Mucosa of descending colon (tissue), 3 donors: Measurements from ENCODE around the gene COMMD9. TPM values are rescaled to one million over a fixed set of nuclear protein-coding genes. Genes with fewer than 3 reads are reported as not detected.

ENCODE experiments used
- ATAC-seq: fragments of 200-7000 bp; cut with Tn5 transposase; one replicate; pipeline ENCODE4 v1.9.1; 2020; ENCODE audit warnings: mild to moderate bottlenecking, moderate library complexity
- DNase-seq, 3 donors: peaks; one replicate each; pipeline ENCODE4 v3.0.0-alpha.2; 2020
- H3K36me3 ChIP-seq: fragments of 200-600 bp; one replicate; pipeline ENCODE4 v1.8.0; 2021; ENCODE audit warnings: low read depth, mild to moderate bottlenecking
- H3K4me1 ChIP-seq: fragments of 200-600 bp; one replicate; pipeline ENCODE4 v1.8.0; 2021; ENCODE audit warnings: low read depth, mild to moderate bottlenecking
- H3K4me3 ChIP-seq: fragments of 200-600 bp; one replicate; pipeline ENCODE4 v1.8.0; 2021; ENCODE audit warnings: mild to moderate bottlenecking
- H3K9me3 ChIP-seq: fragments of 200-600 bp; one replicate; pipeline ENCODE4 v1.8.0; 2021; ENCODE audit warnings: mild to moderate bottlenecking
- intact Hi-C, 2 donors: fragments of 100-400 bp; cut with DNase I in 1 of 2; cut with micrococcal nuclease in 1 of 2; formaldehyde crosslinking; loops; one replicate each; pipeline versions ENCODE4 v1.11.0 to v1.11.1; 2022; cut with DNase I, micrococcal nuclease
- total RNA-seq, 3 donors: library from RNA; stranded (reverse); fragmentation: NEBNext Ultra II Directional in 2 of 3; extraction: Animal tissue kit (Norgen Biotek cat#: 25700) in 2 of 3; gene quantifications; one replicate each; pipeline versions ENCODE4 v1.2.1 to v1.2.4, GENCODE V29; 2021 to 2023
- TF ChIP-seq, protein P1 (sequence below): fragments of 200-600 bp; IDR thresholded peaks from one replicate; pipeline ENCODE4 v1.8.0; 2022; ENCODE audit warnings: antibody characterized with exemption, mild to moderate bottlenecking
- donor health status: DM: no; HTN: no; CAD: no; lungs with moderate emphysema.
- donor health status: DM: no; HTN: no; CAD: no.
- donor health status: DM: no; HTN: yes; CAD: no.

The COMMD9 gene
- total RNA-seq, 3 donors from 2014 or later = 35.4 to 64.0 (median 40.8) TPM

DNA sequence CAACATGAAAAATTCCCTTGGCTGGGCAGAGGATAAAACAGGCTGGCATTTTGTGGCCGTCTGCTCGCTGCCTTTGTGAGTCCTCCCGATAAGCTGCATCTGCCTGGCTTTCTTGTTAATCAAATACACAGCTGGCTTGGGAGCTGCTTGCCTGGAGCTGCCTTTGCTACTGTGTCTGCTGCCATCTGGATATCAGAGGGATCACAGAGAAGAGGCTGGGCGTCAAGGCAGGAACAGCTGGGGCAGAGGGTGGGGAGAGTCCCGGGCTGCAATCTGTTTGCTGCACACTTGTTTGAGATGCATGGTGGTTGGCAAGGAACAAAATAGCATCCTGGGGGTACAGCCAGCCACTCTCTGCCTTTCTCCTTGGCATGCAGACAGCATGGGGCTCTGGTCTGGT, 36.0 kb downstream of the COMMD9 start:
- no peaks in the 10 kb centered on the region for H3K4me1 ChIP-seq
- intact Hi-C loops = no loop called here
- no peak for ATAC-seq

DNA sequence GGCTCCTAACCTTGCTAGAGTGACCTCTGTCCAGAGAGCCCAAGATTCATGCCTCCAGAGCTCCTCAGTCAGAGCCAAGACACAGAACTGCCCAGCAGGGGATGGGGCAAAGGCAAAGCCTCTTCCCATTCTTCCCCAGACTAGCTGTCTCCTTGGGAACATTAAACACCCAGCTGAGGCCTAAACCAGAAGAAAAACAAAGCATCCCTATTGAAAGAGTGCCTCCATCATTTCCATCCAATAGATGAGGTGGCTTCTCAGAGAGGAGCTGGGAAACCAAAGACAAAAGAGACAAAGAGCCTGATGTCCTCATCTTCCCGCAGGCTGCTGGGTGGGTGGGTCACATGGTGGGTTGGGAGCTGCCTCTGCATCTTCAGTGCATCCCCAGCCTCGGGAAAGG, 37.4 kb downstream of the COMMD9 start:
- ATAC-seq (no peak), DNase-seq (no peak)
- intact Hi-C loops = no loop called here
- TF ChIP-seq, protein P1, sequence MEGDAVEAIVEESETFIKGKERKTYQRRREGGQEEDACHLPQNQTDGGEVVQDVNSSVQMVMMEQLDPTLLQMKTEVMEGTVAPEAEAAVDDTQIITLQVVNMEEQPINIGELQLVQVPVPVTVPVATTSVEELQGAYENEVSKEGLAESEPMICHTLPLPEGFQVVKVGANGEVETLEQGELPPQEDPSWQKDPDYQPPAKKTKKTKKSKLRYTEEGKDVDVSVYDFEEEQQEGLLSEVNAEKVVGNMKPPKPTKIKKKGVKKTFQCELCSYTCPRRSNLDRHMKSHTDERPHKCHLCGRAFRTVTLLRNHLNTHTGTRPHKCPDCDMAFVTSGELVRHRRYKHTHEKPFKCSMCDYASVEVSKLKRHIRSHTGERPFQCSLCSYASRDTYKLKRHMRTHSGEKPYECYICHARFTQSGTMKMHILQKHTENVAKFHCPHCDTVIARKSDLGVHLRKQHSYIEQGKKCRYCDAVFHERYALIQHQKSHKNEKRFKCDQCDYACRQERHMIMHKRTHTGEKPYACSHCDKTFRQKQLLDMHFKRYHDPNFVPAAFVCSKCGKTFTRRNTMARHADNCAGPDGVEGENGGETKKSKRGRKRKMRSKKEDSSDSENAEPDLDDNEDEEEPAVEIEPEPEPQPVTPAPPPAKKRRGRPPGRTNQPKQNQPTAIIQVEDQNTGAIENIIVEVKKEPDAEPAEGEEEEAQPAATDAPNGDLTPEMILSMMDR = no peak
- H3K36me3 ChIP-seq = no peaks in the 10 kb centered on the region
- H3K4me1 ChIP-seq = no peaks in the 10 kb centered on the region
- H3K9me3 ChIP-seq = no peaks in the 10 kb centered on the region
- H3K4me3 ChIP-seq = no peak overlapping the region

More for the DNA sequence above, 36.0 kb downstream of the COMMD9 start:
- no peak overlapping the region for H3K4me3 ChIP-seq
- TF ChIP-seq, protein P1 = no peak
- no peaks in the 10 kb centered on the region for H3K9me3 ChIP-seq
- no peak for DNase-seq
- H3K36me3 ChIP-seq = no peaks in the 10 kb centered on the region

DNA sequence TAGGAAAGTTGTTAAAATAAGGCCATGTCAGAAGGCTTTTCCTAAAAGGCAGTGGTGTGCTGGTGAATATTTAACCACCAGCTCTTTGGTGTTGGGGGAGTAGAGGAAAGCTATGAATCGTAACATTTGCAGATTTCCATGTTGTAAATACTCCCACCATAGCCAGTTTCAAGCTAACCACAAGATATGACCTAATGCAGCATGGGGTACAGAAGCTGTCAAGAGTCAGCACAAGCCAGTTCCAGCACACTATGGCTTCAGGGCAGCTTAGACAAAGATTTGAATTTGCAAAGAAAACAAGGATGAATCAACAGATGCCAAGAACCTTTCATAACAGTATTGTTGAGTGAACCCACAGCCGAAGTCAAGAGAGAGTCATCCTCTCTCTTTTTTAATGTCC, 40.0 kb downstream of the COMMD9 start:
- no peaks in the 10 kb centered on the region for H3K36me3 ChIP-seq
- no peak for ATAC-seq
- TF ChIP-seq, protein P1 = no peak
- DNase-seq = no peak
- intact Hi-C loops = no loop called here
- no peaks in the 10 kb centered on the region for H3K9me3 ChIP-seq
- no peak overlapping the region for H3K4me3 ChIP-seq
- no peaks in the 10 kb centered on the region for H3K4me1 ChIP-seq

DNA sequence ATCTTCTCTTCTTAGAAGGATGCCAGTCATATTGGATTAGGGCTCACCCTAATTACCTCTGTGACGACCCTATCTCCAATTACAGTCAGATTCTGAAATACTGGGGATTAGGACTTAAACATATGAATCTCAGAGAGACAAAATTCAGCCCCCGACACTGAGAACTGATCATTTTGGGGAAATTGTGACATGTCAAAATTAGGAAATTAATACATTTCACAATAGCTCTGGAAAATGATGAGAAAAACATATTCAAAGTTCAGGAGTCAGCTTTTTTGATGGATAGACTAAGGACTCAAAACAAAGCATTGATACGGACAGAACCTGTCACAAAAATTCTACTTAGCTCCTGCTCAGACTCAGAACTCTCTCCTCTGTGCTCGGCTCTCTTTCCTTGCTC, 40.8 kb downstream of the COMMD9 start:
- no peaks in the 10 kb centered on the region for H3K9me3 ChIP-seq
- TF ChIP-seq, protein P1 = no peak
- DNase-seq = no peak
- H3K4me1 ChIP-seq = no peaks in the 10 kb centered on the region
- no peaks in the 10 kb centered on the region for H3K36me3 ChIP-seq
- no peak for ATAC-seq
- H3K4me3 ChIP-seq = no peak overlapping the region
- intact Hi-C loops = no loop called here

DNA sequence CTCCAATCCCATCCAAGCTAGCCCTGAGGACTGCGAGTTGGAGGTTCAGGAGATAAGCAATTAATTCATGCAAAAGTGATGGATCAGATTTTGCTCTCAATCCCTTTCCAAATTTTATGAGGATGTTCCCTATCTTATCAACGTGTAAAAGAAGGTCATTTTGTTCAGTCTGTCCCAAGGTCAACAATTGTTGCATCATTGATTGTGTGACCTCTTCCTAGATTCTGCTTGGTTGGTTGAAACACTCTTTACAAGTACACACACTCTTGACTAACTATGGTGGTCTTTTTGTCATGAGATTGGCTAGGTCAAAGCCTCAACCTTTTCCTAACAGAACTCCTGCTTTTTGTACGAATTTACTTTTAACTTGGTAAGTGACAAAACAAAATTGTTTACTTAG, 41.7 kb downstream of the COMMD9 start:
- ATAC-seq = no peak

More for the DNA sequence above, 41.7 kb downstream of the COMMD9 start:
- TF ChIP-seq, protein P1 = no peak
- no peaks in the 10 kb centered on the region for H3K4me1 ChIP-seq
- H3K36me3 ChIP-seq = no peaks in the 10 kb centered on the region
- H3K4me3 ChIP-seq = no peak overlapping the region
- no peaks in the 10 kb centered on the region for H3K9me3 ChIP-seq
- intact Hi-C loops = no loop called here
- DNase-seq = no peak
